ENCODE data around the gene GRIN1.

Gene GRIN1

GRCh38 chr9:137218212-137218753 lies 79.3 kb downstream of the GRIN1 start:
- no peak for DNase-seq

Data from activated CD4-positive, alpha-beta T cell treated with anti-CD3 and anti-CD28 coated beads, Interleukin-2, amount 50 U/mL, for 48 hours (primary cell).